GM18502 (cell line): ENCODE results near the gene MAN1A1.
A peak's percentile ranks its signal among the peaks of the same experiment; 100 is the strongest.

Experiments
- ATAC-seq: cut with Tn5 transposase; IDR thresholded peaks from one replicate; pipeline ENCODE4 v1.9.1; 2021; ENCODE audit warnings: mild to moderate bottlenecking; ENCODE audit not compliant: unreplicated experiment, poor library complexity

MAN1A1 gene

DNA sequence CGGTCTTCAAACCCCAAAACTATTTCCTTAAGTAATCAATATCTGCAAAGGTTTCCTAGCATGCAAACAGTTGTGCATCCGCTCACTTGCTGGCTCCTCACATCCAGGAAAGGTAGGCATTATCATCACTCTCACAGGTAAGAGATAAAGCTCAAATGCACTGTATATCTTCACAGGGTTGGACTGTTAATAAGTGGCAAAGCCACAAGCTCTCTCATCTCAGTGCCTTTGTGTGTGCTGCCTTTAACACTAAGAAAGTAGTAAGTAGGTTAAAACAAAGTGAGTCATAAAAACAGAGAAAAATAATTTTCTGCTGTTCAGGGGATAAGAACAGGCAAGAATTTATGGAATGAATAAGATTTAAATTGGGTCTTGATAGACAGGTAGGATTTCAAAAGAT lies 21.3 kb downstream of the MAN1A1 start:
- ATAC-seq = no peak

DNA sequence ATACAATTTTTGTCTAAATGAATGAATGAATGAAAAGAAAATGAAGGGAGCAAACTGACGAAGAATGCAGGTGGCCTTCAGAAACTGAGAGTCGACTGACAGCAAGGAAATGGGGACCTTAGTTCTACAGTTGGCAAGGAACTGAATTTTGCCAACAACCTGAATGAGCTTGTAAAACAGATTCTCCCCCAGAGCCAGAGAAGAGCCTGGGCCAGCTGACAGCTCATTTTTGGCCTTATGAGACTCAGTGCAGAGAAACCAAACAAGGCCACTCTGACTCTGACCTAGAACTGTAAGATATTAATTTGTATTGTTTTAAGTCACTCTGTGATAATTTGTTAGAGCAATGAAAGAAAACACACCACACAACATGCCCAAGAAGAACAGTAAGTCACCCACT lies 21.8 kb downstream of the MAN1A1 start:
- no peak for ATAC-seq

DNA sequence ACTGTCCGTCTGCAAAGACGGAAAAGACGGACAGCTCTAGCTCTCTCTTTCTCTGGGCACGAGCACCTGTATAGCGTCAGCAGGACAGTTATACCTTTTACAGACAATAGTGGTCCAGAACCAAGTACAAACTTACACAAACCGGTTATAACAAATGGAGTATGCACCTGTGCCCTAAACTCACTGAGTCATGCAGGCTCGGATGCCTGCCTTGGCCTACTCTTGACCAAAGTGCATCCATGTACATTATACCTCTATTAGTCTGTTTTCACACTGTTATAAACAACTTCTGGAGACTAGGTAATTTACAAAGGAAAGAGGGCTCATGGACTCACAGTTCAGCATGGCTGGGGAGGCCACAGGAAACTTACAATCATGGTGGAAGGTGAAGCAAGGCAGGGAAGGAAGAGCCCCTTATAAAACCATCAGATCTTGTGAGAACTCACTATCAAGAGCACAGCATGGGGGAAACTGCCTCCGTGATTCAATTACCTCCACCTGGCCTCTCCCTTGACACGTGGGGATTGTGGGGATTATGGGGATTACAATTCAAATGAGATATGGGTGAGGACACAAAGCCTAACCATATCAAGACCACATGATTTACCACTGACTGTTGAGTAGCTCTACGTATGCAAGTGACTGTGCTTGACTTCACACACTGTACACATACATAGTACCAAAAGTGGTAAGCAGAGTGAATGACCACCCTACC lies 23.1 kb downstream of the MAN1A1 start:
- no peak for ATAC-seq

DNA sequence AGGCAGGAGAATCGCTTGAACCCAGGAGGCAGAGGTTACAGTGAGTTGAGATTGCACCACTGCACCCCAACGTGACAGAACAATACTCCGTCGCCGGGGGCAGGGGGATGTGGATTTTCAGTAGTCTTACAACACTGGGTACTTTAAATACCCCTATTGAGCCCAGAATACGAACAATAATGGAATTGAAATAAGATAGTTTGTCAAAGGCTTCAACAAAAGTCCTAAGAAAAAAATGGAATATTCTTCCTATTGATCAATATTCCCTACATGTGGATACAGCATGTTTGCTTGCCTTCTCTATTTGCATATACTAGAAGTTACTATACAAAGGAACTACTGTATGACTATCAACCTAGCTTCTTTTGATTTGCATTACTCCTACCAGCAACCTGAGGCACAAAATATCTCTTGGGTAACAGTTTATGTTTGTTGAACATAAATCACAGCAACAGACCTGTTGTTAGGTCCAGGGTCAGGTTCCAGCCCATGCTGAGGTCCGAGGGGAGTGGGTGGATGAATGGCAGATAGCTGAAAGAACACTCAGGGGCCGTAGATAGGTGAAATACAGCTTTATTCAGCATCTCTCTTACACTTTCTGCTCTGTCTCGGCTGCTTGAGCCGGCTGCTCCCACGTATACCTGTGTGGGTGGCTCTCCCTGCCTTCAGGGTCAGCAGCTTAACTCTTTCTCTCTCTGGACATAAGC lies 23.8 kb downstream of the MAN1A1 start:
- ATAC-seq = no peak

DNA sequence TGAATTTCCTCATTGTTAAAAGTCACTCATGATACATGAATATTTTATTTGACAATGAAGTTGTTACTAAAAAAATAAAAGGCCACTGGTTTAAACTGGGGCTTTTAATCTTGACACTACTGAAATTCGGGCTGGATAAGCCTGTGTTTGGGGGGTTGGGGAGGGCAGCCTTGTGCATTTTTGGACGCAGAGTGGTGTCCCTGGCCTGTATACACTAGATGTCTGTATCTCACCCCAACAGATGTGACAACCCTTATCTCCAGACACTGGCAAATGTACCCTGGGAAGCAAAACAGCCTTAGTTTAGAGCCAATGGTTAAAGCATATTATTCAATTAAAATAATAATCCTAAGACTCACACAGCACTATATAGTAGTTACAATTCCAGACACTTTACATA lies 24.8 kb downstream of the MAN1A1 start:
- no peak for ATAC-seq

DNA sequence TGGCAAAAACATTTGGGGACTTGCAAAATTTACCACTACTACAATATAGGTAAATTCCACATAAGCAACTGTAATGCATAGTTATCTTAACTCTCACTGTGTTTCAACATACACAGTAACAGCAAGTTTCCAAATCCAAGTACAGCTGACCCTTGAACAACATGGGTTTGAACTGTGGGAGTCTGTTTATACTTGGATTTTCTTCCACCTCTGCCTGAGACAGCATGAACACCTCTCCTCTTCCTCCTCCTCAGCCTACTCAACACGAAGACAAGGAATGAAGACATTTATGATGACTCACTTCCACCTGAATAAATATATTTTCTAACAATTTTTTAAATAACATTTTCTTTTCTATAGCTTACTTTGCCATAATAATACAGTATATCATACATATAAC lies 25.6 kb downstream of the MAN1A1 start:
- ATAC-seq = no peak

DNA sequence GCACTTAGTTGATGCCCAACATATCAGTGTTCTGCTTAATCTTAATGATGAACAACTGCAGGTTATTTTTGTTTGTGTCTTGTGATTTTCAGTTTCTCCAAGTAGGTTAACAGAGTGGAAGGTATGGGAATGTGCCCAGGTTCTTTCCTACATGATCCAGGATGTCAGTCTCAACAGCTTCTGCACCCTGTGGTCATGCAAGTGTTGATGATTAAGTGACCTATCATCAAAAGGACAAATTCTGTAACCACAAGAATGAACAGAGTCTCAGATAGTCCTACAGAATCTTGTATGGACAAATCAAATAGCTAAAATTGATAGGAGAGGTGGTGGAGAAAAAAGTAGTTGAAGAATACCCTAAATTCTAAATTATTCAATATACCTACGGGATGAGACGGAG lies 26.1 kb downstream of the MAN1A1 start:
- ATAC-seq = no peak

DNA sequence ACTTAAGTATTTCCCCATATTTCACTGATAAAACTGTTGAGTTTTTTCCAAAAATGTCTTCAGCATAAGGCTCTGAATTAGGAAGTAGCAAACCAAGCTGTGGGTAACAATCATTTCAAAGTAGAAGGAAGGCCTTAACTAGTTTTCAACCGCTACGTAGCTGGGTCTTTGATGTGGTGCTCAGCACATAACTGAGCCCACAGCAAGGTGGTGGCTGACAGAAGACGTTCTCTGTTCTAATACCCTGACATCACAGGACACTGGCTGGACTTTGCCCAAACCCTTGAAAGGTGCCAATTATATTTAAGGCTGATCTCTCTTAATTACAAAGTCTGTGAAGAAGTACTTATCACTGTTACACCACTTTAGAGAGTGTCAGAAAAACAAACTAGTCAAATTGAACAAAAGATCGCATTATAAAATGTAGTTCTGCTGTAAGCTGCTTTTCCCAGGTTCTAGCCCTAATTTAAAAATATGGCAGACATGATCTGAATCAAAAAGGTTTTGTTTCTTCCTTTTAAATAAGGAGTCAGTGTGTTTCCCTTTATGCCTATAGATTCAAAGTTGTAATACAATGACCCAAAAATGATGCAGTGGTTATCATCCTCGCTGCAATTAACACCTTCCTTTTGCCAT lies 26.7 kb downstream of the MAN1A1 start:
- no peak for ATAC-seq

DNA sequence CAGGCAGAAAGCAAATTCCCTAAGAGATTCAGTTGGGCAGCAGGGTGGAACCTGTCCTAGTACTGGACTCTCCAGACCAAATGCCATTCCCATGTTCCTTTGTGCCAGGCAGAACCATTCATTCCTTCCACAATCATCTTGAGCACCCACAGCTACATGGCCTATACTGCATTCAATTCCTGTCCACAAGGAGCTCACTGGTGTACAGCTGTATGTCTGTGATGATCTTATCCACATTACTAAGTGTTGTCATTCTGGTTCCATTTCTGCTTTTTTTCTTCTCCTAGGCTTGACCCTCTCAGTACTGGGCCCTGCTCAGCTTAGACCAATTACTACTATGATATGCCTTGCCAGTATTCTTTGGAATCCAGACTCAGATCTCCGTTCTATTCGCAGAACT lies 27.5 kb downstream of the MAN1A1 start:
- no peak for ATAC-seq

DNA sequence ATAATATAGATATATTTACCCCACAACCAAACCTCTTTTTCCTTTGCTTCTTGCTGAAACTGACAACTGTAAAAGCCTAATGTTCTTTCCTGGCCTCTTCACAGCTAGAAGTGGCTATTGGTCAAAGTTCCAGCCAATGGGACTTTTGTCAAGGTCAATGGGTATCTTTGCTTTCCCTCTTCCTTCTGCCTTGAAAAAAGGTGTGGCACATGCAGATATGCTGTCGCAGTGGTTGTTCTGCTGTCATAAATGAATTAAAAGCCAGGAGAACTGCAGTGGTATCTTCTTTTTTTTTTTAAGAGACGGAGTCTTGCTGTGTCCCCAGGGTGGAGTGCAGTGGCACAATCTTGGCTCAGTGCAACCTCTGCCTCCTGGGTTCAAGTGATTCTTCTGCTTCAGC lies 29.9 kb downstream of the MAN1A1 start:
- no peak for ATAC-seq

DNA sequence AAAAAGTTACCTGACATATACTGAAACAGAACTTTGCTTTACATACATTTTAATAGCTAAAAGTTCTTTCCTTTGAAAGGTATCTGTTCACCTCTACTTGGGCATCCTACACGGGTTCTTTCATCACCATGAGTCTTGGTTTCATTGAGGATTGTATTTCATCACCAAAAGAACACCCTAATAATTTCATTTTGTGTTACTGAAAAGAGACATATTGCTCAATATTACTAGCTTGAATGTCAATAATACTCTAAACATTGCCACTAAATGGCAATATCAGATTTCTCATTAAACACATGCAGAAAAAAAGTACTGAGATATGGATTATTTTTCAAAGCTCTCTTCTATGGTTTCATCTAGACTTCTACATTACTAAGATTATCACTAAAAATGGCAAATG lies 30.8 kb downstream of the MAN1A1 start:
- no peak for ATAC-seq

DNA sequence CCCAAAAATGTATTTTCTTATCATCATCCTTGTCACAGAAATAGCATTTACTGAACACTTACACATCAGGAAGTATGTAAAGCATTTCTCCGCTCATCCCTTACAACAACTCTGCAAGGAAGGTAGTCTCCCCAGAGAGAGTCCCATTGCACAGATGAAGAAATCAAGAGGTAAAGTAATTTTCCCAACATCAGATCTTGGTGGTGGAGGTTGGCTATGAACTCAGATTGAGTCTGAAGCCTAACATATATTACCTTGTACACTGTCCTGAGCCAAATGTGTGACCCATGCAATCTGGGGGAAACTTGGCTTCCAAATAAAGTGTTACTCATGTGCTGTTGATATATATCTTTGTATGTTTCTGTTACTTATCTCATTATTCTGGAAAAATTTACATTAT lies 31.4 kb downstream of the MAN1A1 start:
- ATAC-seq = no peak

DNA sequence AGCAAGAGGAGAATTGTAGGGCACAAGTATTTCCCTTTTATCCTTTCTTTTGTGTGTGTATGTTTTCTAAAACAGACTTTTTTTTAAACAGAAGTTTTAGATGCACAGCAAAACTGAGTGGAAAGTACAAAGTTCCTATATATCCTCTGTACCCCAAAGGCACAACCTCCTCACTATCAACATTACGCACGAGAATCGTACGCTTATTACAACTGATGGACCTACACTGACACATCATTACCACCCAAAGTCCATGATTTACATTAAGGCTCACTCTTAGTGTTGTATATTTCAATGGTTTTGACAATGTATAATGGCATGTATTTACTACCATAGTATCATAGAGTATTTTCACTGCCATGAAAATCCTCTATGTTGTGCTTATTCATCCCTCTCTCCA lies 32.6 kb downstream of the MAN1A1 start:
- no peak for ATAC-seq

DNA sequence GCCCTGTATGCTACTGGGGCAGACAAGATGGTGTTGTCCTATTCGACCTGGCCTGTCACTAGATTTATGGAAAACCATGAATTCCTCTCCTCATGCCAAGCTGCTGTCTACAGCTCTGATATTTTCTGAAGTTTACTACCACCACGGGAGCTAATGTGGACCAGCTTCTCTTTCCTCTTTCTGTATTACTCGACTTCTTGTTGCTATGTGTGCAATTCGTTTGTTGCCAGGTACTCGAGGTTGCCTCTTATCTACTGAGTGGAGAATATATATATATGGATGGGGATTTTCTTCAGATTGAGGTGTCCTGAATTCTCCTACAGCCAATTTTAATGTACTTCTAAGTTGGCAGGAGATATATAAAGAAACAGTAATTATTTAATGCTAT lies 34.7 kb downstream of the MAN1A1 start:
- peak; percentile 63 for ATAC-seq

DNA sequence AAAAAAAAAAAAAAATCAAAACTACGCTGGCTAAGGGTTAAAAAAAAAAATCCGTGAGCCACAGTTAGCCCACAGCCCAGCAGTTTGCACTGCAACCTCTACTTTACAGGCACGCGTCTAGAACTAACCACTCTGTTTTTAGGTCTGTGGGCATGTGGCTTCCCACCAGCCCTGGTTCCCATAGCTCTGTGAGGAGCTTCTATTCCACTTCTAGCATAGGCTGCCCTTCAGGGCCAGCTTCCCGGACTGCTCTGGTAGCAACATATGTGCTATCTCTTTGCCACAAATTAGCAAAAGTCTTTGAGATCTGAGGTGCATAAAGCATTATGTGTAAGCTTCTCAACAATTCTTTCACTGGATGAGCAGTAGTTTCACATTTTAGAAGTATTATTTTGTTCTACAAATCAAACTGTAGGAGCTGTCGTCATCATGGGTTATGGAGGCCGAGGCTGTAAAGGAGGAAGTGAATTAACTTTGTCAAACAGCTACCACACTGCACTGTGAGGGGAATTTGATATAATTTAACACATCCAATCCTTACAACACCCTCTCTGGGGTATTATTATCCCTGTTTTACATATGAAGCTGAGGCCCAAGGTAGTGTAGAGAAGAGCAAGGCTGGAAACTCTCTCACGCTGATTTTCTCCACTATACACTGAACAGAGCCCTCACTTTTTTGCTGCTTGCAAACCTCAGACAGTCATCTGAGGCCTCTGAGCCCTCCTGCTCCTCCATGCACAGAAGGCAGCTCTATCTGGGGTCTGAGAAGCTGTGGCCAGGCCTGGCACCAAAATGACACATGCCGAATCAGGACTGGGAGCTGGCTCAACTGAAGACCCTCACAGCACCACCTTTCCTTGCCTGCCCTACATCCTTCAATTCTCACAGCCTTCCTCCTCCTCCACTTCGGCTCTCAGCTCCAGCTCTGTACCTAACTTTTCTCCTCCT lies 35.4 kb downstream of the MAN1A1 start:
- ATAC-seq = peak; percentile 68

DNA sequence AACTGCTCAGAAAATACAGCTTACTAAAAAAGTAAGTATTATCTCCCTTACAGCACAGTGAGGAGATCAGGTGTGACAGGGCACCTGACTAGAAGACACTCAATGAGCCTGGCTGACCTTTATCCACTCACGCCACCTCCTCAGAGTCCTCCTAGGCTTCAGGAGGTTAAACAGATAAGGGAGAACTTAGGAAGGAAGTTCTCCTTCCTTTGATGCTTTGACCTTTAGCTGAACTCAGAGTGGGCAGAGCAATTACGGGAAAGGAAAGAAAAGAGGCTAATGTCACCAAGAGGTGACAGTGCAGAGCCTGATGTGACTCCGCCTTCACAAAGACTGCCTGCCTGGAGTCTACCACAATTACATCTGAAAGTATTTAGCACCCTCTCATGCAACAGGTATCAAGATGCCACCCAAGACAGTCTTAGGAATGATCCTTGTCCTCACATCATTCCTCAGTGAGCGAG lies 36.7 kb downstream of the MAN1A1 start:
- peak; percentile 39 for ATAC-seq

DNA sequence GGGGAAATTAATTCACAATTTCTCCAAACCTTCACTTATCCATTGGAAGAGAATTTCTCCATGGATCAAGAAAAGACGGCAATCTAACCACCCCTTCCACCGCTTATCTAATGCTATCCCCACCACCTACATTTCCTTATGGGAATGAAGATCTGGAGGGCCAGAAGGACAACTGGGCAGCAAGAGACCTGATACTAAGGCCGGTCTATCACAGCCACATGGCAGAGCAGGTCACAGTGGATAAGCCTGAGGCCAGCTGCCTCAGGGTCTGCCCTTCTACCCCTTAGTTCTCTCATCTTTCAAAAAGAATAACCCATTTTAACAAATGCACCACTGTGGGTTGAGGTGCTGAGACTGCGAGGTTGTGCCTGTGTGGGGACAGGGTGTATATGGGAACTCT lies 37.1 kb downstream of the MAN1A1 start:
- no peak for ATAC-seq

DNA sequence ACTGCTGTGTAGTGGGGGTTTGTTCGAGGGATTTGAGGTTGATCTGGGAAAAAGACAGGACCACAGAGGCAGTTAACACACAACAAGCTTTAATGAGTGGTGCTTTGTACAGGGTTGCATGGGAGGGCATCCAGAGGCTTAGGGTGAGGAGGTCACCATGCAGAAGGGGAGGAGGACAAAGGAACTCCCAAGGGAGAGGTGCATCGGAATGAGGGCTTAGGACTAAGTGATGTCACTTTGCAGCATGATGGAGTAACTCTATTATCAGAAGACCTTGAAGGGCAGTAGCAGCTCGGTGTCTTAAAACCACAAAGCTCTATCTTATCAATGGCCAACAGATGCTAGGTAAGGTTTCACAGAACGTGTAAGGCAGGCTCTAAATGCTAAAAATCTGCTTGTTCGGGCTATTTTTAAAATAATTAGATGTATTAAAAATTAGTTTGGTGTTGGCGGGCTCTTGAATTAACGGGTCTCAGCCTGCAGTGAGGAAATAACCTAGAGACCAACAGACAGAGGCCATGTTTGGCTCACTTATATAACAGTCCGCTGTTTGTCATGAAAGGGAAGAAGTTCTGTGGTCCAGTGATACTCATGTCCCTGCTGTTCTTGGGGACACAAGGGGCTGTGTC lies 37.9 kb downstream of the MAN1A1 start:
- no peak for ATAC-seq

DNA sequence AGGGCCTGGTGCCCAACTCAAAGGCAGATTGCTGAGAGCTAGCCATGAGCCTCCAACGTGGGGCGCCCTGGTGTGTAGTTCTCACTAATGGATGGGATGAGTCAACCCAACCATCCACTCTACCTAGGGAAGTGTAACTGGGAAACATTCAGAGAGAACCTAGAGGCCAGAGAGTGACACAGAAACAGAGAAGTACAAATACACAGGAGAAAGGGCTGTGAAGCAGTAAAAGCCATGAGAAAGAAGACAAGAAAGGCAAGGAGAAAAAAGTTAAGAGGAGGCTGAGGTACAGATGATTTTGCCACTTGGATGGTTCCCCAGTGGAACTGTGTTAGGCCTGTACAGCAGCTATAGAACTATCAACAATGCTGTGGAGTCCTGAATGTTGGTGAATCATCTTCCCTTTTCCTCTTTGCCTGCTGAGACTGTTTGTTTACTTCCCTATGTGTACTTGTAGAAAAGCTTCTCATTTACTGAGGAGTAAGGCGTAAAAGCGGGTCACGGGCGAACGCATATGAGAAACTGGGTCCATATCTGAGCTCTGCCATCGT lies 39.0 kb downstream of the MAN1A1 start:
- ATAC-seq = no peak
